ENCODE data around the gene RSPRY1. TPM values are rescaled to one million over a fixed set of nuclear protein-coding genes. Genes with fewer than 3 reads are reported as not detected.

RSPRY1 gene
- total RNA-seq, 4 donors from 2014 or later = 22.4 to 30.7 (median 25.7) TPM

DNA sequence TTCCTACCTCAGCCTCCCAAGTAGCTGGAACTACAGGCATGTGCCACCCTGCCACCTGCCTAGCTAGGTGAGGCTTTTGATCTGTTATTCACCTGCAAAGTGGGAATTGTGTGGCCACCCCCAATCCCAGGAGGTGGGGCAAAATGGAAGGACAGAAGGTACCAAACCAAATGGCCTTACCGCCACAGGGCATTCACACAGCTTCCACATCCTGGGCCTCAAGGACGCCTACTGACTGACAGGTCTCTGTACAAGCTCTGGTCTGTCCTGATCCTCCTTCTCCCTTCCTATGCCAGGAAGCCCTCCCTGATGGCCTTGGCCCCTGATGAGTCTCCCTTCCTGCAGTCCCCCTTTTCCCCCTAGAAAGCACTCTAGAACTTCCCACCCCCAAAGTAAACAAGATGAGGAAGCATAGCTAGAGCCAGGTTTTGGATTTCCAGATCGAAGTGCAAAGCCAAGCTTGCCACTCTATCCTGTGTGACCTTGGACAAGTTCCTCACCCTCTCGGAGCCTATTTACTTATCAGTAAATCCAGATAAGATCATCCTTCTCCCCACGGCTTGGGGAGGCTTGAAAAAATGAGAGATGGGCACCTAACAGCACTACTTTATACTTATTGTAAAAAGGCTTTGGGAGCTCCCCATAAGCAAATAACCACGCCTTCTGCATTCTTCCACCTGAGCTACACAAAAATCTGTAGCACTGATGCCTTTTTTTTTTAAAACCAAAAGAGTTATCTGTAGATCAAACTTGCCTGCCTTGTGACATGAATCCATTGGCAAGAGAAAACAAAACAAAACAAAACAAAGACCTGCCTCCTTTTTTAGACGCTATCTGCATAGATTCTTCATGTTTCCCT lies 93.9 kb downstream of the RSPRY1 start:
- peaks cover 0 to 25% (median 9%) of the 10 kb centered on the region in 4 donors for H3K27me3 ChIP-seq
- no peak for DNase-seq (ENCODE audit: extremely low spot score)
- intact Hi-C loops (cut with DNase I) = no loop called here
- no peaks in the 10 kb centered on the region for H3K9me3 ChIP-seq
- H3K4me3 ChIP-seq = no peak overlapping the region
- no peak overlapping the region for H3K27ac ChIP-seq (replicated peaks in 1 of 4)
- H3K4me1 ChIP-seq = peaks cover 11 to 34% (median 21%) of the 10 kb centered on the region in 4 donors
- 63% methylated on average over 7 of the region's 7 CpGs for WGBS
- no peaks in the 10 kb centered on the region for H3K36me3 ChIP-seq
- TF ChIP-seq, protein P1, sequence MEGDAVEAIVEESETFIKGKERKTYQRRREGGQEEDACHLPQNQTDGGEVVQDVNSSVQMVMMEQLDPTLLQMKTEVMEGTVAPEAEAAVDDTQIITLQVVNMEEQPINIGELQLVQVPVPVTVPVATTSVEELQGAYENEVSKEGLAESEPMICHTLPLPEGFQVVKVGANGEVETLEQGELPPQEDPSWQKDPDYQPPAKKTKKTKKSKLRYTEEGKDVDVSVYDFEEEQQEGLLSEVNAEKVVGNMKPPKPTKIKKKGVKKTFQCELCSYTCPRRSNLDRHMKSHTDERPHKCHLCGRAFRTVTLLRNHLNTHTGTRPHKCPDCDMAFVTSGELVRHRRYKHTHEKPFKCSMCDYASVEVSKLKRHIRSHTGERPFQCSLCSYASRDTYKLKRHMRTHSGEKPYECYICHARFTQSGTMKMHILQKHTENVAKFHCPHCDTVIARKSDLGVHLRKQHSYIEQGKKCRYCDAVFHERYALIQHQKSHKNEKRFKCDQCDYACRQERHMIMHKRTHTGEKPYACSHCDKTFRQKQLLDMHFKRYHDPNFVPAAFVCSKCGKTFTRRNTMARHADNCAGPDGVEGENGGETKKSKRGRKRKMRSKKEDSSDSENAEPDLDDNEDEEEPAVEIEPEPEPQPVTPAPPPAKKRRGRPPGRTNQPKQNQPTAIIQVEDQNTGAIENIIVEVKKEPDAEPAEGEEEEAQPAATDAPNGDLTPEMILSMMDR (IDR thresholded peaks at IDR 0.05) = no peak
- TF ChIP-seq EP300 (IDR thresholded peaks at IDR 0.05) = no peak
- TF ChIP-seq POLR2AphosphoS5 (IDR thresholded peaks at IDR 0.05) = no peak
- TF ChIP-seq POLR2A (IDR thresholded peaks at IDR 0.05; ENCODE audit: low read depth) = no peak

DNA sequence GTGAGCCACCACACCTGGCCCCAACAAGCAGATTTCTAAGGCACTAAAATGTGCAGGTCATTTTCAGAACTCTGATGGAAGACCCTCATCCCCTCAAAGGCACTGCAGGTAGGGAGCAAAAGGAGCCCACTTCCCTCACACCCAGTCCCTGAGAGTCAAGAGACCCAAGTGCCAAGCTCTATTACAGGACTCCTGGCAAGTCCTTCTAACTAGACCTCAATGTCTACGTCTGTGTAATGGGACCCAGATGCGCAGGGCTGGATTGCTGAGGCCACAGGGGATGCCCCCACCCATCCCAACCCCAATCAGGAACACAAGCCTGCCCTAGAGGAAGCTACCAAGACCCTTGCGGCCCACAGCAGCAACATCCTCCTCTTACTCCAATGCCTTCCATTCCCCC lies 95.7 kb downstream of the RSPRY1 start:
- H3K9me3 ChIP-seq = no peaks in the 10 kb centered on the region
- peaks cover 12 to 35% (median 19%) of the 10 kb centered on the region in 4 donors for H3K4me1 ChIP-seq
- H3K36me3 ChIP-seq = no peaks in the 10 kb centered on the region
- intact Hi-C loops (cut with DNase I) = no loop called here
- no peak overlapping the region for H3K27ac ChIP-seq (replicated peaks in 1 of 4)
- TF ChIP-seq POLR2A (IDR thresholded peaks at IDR 0.05; ENCODE audit: low read depth) (no peak), EP300 (IDR thresholded peaks at IDR 0.05) (no peak), POLR2AphosphoS5 (IDR thresholded peaks at IDR 0.05) (no peak)
- TF ChIP-seq, protein P1 (IDR thresholded peaks at IDR 0.05) = no peak
- no peak overlapping the region for H3K4me3 ChIP-seq
- 93% methylated on average over 3 of the region's 3 CpGs for WGBS
- peaks cover 0 to 30% (median 9%) of the 10 kb centered on the region in 4 donors for H3K27me3 ChIP-seq
- no peak for DNase-seq (ENCODE audit: extremely low spot score)

DNA sequence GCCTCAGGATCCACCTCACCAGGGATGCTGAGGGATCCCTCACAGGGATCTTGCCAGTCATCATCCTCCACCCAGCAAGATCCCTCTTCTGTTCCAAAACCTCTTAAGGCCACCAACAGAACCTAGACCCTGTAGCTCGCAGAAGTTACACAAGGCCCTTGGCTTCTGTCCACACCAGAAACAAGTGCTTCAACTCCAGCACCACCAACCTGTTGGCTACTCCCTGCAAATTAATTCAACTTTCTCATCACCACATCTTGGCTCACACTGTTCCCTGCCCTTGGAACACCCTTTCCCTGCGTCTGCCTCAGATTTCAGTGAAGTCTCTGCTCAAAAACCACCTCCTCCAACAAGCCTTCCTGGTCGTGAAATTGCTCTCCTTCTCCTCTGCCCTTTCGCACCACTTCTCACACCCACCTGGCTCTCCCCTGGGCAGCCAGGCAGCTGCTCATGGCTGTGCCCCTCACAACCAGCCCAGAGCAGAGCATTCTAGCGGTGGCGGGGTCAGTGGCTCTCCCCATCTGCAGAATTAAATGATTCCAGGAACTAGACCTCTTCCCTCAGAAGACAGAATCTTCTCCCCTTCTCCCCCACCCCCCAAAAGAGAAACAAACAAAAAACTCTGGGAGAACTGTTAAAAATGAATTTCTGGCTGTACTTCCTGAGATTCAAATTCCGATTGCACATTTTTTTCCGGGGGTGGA lies 96.5 kb downstream of the RSPRY1 start:
- intact Hi-C loops (cut with DNase I) = no loop called here
- Histone ChIP-seq H3K27ac (replicated peaks in 1 of 4) (no peak overlapping the region), H3K36me3 (no peaks in the 10 kb centered on the region), H3K4me3 (peak overlapping the region in 2 of 4 donors; percentile 67 to 70), H3K27me3 (peaks cover 0 to 30% (median 9%) of the 10 kb centered on the region in 4 donors), H3K9me3 (no peaks in the 10 kb centered on the region), H3K4me1 (peaks cover 12 to 27% (median 19%) of the 10 kb centered on the region in 4 donors)
- 74% methylated on average over 8 of the region's 8 CpGs for WGBS
- no peak for TF ChIP-seq EP300 (IDR thresholded peaks at IDR 0.05)
- no peak for TF ChIP-seq POLR2A (IDR thresholded peaks at IDR 0.05; ENCODE audit: low read depth)
- TF ChIP-seq POLR2AphosphoS5 (IDR thresholded peaks at IDR 0.05) = no peak
- TF ChIP-seq, protein P1 (IDR thresholded peaks at IDR 0.05) = no peak
- DNase-seq (ENCODE audit: extremely low spot score) = no peak

DNA sequence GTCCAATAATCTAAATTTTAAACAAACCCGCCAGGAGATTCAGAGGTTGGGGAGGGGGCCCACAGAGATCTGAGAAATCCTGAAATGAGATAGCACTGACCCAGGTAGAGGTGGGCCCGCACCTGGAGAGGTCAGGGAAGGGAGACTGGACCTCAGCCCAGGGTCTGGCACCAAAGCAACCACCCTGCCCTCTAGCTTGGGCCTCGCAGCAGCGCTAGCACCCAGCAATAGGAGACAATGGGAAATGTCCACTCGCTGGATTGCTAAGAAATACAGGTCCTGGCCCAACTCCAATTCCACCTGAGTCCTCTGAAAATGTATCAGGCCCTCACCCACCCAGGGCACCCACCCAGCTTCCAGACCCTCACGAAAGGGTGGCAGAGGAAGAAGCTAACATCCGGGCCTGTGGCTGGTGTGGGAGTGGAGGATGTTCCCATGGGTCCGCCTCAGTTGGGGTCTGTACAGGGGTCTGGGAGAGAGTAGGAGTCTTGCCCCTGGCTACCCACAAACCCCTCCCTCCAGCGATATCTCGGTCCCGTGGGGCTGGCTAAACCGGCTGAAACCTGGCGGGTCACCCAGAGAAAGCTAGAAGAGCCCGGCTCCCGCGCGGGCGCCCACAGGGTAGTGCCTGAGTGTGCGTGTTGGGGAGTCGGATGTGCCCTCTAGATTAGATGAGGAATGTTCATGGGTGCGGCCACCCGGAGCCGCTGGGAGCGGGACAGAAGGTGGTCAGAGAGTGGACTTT lies 97.3 kb downstream of the RSPRY1 start:
- intact Hi-C loops (cut with DNase I) = no loop called here
- Histone ChIP-seq H3K27ac (replicated peaks in 1 of 4) (peak overlapping the region in 2 of 4 donors; percentile 6 to 39), H3K9me3 (no peaks in the 10 kb centered on the region), H3K27me3 (peaks cover 0 to 30% (median 9%) of the 10 kb centered on the region in 4 donors), H3K36me3 (no peaks in the 10 kb centered on the region), H3K4me1 (peaks cover 12 to 27% (median 19%) of the 10 kb centered on the region in 4 donors), H3K4me3 (peak overlapping the region; percentile 59 to 70 (median 66))
- TF ChIP-seq EP300 (IDR thresholded peaks at IDR 0.05) = no peak
- TF ChIP-seq POLR2AphosphoS5 (IDR thresholded peaks at IDR 0.05) = no peak
- TF ChIP-seq, protein P1 (IDR thresholded peaks at IDR 0.05) = no peak
- TF ChIP-seq POLR2A (IDR thresholded peaks at IDR 0.05; ENCODE audit: low read depth) = no peak
- 57% methylated on average over 22 of the region's 24 CpGs for WGBS
- no peak for DNase-seq (ENCODE audit: extremely low spot score)

Data from esophagus muscularis mucosa (tissue), 4 donors.